Stimulated activated CD8-positive, alpha-beta memory T cell treated with anti-CD3 and anti-CD28 coated beads, Interleukin-12 subunit alpha, Interleukin-12 subunit beta, amount 100 ng/mL, for 1 hour (primary cell): ENCODE results near the gene IRX4.

Source experiments
- DNase-seq: peaks from one replicate; pipeline ENCODE4 v3.0.0-alpha.2; 2020; ENCODE audit warnings: low read depth

IRX4 gene

GRCh38 chr5:1882337-1883119, at the start of gene IRX4:
Gene IRX4 (minus strand): TSS chr5:1882925. CDS start chr5:1882647, 278 bp downstream.
- DNase-seq: no peak

- DNase-seq: no peak
These were observed 49.0 kb upstream of the IRX4 start for GRCh38 chr5:1931604-1932231.

- no peak for DNase-seq
These were observed 48.3 kb upstream of the IRX4 start for GRCh38 chr5:1930880-1931603.

GRCh38 chr5:1930501-1930879, 47.8 kb upstream of the IRX4 start:
- no peak for DNase-seq

GRCh38 chr5:1929108-1929991, 46.6 kb upstream of the IRX4 start:
- DNase-seq: no peak

- no peak for DNase-seq
These were observed 44.0 kb upstream of the IRX4 start for GRCh38 chr5:1926471-1927341.

- DNase-seq: no peak
These were observed 43.3 kb upstream of the IRX4 start for GRCh38 chr5:1926071-1926440.

GRCh38 chr5:1925111-1926070, 42.7 kb upstream of the IRX4 start:
- no peak for DNase-seq

- DNase-seq: no peak
These were observed 41.0 kb upstream of the IRX4 start for GRCh38 chr5:1923766-1924165.

GRCh38 chr5:1923341-1923740, 40.6 kb upstream of the IRX4 start:
- DNase-seq: no peak

GRCh38 chr5:1921711-1922110, 39.0 kb upstream of the IRX4 start:
- DNase-seq: no peak

GRCh38 chr5:1919750-1920149, 37.0 kb upstream of the IRX4 start:
- DNase-seq: no peak

GRCh38 chr5:1919209-1919566, 36.5 kb upstream of the IRX4 start:
- DNase-seq: no peak

GRCh38 chr5:1918488-1919208, 35.9 kb upstream of the IRX4 start:
- DNase-seq: no peak

- DNase-seq: no peak
These were observed 35.2 kb upstream of the IRX4 start for GRCh38 chr5:1917830-1918487.

- DNase-seq: no peak
These were observed 33.6 kb upstream of the IRX4 start for GRCh38 chr5:1916041-1917001.

GRCh38 chr5:1915316-1915715, 32.6 kb upstream of the IRX4 start:
- no peak for DNase-seq

GRCh38 chr5:1914471-1914870, 31.7 kb upstream of the IRX4 start:
- no peak for DNase-seq
